ENCODE measurements around the gene CNOT10.
"Not testable (repeated sequence)": the region's sequence is repeated elsewhere in the genome, so short reads cannot be mapped to it uniquely, and the experiment has no call there.

The CNOT10 gene

DNA sequence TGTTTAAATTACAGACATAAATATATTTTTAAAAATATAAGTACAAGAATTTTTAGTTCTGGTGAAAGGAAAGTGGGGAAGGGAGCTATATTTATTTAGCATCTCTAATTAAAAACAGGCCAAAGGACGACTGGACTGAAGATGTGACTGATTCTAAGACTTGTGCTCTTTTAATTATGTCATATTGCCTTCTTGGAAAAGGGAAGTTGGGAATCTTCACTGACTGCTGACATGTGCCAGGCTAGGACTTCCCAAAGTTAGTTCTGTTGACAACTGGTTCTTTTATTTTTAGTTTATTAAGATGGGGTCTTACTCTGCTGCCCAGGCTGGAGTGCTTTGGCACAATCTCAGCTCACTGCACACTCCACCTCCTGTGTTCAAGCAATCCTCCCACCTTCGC, 13.5 kb downstream of the CNOT10 start:
- no peak for DNase-seq

DNA sequence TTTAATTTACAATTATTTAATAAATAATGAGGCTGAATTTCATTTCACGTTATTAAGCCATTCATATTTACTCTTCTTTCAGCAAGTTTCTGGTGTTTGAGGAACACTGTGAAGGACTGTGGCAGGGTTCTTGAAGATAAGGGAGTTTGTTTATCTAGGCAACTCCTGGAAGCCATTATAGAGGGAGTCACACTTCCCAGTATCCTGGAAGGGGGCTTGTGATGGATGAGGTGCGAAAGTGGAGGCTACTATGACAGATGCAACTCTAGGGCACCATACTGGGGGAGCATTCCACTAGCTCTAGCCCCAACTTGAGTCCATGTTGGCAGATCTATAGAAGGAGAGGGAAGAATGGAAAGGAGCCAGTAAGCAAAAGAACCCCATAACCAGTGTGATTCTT, 14.4 kb downstream of the CNOT10 start:
- DNase-seq = no peak

DNA sequence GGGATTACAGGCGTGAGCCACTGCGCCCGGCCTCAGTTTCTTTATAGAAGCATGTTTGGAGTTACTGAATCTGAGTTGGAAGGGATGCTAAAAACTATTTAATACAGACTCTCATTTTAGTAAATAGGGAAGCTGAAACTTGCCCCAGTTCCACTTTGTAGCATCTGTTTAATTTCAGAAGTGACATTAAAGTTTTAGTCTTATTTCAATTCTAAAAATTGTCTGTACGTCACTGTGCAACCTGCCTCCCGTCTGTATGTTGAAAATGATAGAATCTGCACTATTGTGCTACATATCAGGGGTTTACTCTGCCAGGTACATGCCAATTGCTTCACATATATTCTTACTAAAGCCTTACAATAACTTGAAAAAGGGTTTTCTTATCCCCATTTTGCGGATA, 15.3 kb downstream of the CNOT10 start:
- DNase-seq = no peak

DNA sequence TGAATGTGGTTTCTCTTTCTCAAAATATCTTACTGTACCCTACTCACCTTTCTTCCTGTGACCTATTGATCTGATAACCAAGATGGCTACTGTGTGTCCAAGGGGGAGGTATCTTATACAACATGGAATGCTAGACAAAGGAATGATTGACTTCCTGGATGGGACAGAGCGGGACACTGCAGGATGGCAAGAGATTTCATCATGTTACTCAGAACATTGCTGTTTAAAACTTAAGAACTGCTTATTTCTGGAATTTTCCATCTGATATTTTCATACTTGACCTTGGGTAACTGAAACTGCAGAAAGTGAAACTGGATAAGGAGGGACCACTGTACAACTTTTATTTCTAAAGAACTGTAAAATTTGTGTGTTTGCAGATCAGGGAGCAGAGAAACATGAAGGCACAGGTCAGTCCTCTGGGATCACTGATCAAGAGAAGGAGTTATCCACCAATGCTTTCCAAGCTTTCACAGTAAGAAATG, 18.5 kb downstream of the CNOT10 start:
- DNase-seq = no peak

DNA sequence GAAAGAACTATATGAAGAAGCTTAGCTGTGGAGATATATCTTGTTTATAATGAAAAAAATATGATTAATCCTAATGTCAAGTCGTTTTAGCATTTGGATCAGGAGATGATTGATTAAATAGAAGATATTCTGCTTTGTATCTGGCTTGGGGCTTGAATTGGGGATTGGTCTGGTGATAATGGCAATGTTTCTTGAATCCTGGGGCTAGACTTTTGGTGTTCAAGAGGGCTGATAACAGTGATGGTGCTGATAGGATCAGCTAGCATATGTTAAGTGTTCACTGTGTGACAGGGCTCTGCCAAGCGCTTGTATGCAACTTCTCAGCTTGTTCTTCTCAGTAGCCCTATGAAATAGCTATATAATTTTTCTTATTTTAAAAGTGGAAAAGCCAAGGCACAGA, 20.2 kb downstream of the CNOT10 start:
- no peak for DNase-seq

DNA sequence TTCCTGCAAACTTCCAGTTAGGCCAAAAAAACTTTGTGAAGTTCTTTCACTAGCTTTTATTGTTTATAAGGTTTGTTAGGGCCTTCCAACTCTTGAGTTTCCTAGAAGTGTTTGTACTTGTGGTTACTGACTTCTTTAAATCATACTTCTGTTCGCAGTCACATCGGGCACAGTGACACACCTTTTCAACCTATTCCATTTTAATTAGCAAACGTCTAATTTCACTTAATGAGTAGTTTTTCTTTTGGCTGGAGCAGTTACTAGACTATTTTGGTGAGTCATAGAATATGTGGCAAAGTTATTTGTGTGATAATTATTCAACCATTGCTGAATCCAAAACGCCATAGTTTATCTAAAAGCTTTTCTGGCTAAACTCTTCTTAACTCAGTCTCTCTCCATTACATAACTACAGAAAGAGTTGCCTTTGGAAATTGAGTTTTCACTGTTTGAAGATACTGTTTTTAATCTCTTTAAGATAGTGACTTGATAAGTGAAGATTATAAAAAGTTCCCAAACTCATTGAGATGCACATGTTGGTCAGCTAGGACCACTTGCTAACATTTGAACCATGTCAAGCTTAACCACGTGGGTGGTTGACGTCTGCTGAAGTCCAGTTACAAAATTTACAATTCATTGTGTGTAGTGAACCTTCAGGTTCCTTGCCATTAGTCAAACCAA, 21.5 kb downstream of the CNOT10 start:
- DNase-seq = no peak

DNA sequence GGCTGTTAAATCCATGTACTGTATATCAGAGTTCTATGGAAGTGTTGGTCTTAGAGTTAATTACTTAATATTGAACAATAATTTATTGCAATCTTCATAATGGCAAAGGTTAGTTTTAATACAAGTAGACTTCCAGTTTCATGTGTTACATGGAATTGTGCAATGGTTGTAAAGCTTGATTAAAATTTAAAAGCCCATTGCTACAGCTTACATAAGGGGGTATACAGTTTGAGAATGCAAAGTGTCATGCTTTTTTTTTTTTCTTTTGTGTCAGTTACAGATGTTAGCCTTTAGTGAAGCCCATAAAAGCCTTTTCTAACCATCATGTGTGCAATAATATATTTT, 22.0 kb downstream of the CNOT10 start:
- no peak for DNase-seq

DNA sequence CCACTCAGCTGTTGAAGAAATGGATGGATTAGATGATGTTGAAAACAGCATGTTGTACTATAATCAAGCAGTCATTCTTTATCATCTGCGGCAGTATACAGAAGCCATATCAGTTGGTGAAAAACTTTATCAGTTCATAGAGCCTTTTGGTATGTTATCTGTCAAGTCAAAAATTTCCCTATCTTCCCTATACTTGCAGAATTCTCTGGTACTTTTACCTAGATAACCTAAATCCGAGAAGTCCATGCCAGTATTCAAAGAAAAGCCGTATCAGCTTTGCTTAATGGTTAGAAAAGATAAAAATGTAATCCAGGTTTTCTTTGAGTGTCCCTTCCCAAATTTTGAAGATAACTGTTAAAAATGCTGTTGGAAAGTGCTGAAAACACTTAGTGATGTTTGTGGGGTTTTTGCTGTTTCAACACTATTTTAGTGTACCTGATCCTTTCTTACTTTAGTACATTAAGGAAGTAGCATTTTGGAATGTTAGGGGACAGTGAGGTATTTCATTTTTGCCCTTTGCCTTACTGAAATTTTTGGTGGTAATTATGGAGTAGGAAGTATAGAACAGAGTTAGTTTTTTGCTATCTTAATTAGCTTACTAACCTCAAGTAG, 23.8 kb downstream of the CNOT10 start:
- no peak for DNase-seq

DNA sequence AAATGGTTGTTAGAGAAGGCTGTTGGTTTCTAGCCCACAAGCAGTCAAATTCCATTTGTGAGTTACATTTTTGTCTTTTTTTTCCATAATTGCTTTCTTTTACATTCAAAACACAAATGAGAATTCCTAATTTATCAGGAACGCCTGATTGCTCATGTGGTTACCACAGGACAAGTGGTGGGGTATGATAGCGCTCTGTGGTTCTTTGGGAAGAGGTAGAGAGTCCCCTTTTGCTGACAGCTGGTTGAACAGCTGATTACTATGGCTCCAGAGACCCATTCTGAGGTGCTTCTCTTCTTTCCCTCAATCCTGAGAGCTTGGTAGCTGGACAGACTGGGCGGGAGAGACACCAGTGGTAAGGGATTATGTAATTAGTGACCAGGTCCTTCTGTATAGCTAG, 24.4 kb downstream of the CNOT10 start:
- DNase-seq = no peak

DNA sequence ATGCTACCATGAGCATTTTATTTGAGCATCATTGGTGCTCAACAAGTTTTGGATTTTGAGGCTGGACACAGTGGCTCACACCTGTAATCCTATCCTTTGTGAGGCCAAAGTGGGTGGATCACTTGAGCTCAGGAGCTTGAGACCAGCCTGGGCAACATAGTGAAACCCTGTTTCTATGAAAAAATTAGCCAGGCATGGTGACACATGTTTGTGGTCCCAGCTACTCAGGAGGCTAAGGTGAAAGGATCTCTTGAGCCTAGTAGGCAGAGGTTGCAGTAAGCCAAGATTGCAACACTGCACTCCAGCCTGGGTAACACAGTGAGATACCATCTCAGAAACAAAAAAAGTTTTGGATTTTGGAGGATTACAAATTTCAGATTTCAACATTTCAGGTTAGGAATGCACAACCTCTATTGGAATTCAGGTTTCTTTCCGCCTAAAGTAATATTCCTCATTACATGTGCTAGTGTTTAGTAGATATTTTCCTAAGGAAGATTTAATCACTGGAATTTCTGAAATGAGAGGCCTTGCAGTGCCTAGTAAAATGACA, 27.6 kb downstream of the CNOT10 start:
- DNase-seq = no peak

DNA sequence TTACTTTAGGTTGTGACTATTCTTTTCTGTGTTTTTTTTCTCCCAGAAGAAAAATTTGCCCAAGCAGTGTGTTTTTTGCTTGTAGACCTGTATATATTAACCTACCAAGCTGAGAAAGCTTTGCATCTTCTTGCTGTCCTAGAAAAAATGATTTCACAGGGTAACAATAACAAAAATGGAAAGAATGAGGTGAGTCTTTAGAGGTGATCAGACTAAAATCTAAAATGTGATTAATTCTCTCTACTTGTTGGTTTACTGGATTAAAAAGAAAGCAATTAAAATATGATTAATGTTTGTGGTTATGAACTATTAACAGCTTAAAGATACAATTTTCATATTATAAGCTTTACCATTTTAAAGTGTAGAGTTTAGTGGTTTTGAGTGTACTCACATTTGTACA, 28.2 kb downstream of the CNOT10 start:
- no peak for DNase-seq

DNA sequence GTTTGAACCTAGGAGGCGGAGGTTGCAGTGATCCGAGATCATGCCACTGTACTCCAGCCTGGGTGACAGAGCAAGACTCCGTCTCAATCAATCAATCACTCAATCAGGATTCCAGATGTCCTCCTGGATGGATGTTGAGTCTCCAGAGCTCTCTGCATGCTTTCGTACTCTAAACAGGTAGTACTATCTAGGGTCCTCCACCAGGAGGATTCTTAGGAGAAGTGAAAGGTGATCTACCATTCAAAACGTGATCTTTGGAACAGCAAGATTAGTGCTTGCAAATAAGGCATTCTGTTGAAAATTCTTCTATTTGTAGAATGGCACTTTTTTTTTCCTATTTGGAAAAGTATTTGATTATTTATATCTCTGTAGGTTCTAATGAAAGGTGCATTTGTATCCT, 34.3 kb downstream of the CNOT10 start:
- no peak for DNase-seq

DNA sequence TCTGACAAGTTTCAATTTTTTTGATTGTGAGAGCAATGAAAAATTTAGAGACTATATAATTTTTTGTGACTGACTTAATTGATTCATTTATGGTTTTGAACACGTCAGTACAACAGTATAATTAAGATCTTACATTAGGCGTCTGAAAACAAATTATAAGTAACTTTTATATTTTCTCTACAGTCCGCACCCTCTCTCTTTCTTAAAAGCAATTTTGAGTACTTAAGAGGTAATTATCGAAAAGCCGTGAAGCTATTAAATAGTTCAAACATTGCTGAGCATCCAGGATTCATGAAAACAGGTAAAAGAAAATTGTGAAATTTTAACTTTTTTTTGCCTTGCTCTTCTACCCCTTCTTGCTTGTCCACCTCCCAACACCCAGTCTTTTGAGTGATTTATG, 34.9 kb downstream of the CNOT10 start:
- no peak for DNase-seq

DNA sequence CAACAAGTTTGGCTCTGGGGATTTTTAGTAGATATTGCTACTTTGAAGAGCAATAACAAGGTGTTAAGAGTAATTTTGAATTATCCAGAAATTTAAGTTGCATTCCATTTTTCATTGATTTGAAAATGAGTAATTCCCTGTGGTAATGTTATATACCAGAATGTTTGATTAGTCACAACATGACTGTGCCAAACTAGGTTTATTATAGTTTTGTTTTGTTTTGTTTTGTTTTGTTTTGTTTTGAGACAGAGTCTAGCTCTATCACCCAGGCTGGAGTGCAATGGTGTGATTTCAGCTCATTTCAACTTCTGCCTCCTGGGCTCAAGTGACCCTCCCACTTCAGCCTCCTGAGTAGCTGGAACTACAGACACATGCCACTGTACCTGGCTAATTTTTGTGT, 40.7 kb downstream of the CNOT10 start:
- no peak for DNase-seq

DNA sequence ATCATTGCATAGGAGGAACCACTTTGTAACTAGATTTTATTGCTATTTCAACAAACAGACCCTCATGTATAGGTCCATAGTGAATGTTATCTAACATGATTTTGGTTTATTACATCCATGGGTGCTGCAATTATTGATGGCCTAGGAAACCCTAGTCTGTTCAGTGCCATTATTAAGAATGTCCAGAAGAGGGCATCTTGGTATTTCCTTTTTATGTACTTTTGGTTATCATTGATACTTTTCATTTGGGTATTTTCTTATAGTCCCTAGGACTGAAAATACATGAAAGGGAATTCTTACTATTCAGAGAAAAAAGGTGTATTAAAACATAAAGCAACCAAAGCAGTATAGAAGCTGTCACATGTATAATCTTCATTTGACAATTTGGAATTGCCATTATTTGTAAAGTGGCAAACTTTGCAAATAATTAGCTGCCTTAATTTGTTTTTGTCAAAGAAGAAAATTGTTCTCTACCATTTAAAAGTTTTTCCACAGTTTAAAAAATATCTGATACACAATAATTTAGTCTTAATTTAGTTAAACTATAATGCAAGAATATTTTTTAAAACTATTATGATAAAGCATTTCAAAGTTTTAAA, 48.7 kb downstream of the CNOT10 start:
- DNase-seq = no peak

DNA sequence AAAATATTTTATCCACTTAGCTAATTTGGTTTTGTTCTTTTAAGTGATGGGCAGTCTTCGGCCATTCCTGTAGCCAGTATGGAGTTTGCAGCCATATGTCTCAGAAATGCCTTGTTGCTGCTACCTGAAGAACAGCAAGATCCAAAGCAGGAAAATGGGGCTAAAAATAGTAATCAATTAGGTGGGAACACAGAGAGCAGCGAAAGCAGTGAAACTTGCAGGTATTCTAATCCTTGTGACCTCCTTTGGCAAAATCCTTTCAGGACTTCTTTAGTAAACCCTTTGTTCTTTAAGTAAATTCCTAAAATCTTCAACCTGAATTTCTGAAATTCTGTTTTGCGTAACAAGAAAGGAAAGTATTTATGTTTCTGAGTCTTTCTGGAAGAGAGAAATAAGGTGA, 49.8 kb downstream of the CNOT10 start:
- DNase-seq = no peak

DNA sequence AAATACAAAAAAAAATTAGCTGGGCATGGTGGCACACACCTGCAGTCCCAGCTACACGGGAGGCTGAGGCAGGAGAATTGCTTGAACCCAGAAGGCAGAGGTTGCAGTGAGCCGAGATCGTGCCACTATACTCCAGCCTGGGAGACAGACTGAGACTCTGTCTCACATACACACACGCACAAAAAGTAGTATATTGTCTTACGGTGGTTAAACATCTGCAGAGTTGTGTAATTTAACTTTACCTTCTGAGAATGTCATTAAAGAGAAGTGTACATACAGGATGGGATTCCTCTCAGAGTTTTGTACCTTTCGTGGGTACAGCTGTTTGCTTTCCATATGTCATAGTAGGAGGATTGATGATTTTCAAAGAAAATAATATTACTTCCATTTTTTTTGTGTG, 58.5 kb downstream of the CNOT10 start:
- not testable (repeated sequence) for DNase-seq

DNA sequence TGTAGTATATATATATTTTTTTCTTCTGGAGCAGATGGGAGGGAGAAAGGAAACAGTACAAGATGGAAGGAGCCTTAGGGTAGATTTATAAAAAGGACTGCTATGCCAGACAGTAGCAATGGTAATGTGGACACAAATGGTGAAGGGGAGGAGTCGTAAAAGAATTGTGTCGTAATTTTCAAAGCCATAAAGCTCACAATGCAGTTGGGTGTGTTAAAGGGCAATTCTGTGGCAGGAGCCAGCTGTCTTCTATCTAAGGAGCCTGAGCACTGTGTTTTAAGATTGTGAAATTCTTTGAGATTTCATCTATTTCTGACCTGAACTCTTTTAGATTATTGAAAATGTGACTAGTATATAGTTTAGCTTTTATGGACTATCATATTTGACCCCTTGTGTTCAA, 58.9 kb downstream of the CNOT10 start:
- no peak for DNase-seq

DNA sequence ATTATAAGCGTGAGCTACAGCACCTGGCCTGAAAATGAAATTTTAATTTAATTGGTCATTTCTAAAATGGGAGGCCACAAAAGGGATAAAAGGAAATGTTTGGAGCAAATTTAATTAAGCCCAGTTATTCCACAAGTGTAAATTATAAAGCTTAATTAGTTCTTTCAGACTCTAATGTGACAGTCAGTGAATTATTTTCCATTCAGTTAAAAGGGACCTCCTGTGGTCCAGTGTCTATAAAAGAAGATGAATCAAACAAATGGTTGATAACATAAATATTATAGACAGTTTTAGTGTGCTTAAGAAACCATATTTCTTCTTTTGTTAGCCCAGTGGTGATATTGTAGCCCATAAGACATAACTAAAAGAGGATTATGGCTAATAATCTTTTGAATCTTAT, 66.4 kb downstream of the CNOT10 start:
- DNase-seq = no peak

DNA sequence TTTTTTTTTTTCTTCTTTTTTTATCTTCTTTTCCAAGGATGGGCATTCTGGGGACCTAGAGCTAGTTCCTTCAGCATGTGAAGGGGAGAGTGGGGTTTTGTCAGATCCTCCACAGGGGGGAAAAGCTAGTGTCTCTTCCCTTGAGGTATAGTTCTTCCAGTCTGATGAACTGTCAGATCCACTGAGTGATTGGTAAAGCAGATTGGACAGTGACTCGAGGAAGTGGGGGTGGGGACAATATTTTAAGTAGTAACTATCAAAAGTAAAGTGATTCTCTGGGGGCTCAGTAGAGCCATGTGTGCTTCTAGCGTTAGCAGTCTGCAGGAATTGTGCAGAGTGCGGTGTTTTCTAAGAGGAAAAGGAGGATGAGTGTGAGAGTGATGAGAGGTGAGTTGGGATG, 70.8 kb downstream of the CNOT10 start:
- DNase-seq = no peak

DNA sequence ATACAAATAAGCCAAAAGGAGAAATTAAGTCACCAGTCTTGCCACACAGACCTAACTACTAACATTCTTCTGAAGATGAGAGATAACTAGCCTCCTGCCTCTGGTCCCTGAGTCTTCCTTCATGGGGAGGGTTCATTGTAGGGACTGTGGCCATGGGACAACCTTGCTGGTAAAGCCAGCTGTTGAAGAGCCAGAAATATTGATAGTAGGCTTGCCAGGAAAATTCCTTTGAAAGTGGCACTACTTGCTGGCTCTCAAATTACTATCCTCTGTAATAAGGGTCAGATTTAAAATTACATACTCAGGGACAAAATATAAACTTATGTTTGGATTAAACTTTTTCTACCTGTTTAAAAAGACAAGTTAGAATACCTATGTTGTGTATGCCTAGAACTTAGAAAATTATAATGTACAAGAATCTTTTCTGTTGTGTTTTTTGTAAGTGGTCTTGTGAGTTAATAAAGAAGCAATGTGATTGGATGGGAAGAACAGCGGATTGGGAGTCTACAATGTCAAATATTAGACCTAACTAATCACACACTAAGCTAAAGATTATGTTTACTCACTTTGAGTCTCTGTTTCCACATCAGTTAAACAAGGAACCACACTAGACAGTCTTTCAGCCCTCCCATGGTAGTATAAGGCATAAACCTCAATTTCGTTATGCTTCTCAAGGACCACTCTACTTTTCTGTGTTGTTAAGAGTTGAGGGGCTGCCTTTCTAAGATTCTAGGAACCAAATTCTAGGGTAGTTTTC, 72.8 kb downstream of the CNOT10 start:
- DNase-seq = no peak

DNA sequence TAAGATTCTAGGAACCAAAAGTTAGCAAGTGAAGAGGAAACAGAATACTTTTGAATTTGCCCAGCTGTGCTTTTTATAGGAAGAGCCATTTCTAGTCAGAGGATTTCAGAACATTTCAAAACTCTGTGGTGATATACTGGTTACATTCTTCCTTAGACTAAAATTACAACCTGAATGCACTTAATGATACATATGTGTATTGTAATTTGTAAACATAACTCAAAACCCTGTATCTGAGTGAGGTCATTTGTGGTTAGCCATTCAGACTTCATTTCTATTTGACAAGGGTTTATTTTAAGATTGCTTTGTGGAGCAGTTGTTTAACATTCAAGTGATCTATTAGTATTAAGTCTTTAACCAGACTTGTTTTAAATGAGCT, 73.4 kb downstream of the CNOT10 start:
- DNase-seq = no peak

DNA sequence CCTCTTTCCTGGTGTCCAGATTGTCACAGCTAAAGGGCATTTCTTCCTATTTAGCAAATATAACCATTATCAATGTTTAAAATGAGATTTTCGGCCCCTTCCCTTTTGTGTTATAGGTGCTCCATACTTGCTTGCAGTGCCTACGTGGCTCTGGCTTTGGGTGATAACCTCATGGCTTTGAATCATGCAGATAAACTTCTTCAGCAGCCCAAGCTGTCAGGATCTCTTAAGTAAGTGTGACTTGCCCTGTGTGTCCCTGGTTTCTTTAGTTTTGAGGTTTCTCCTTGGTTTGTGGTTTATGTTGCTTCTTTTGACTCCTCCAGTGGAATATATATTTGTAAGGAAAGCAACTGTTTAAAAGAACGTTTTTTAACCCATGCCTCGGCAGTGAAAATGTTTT, 74.4 kb downstream of the CNOT10 start:
- no peak for DNase-seq

DNA sequence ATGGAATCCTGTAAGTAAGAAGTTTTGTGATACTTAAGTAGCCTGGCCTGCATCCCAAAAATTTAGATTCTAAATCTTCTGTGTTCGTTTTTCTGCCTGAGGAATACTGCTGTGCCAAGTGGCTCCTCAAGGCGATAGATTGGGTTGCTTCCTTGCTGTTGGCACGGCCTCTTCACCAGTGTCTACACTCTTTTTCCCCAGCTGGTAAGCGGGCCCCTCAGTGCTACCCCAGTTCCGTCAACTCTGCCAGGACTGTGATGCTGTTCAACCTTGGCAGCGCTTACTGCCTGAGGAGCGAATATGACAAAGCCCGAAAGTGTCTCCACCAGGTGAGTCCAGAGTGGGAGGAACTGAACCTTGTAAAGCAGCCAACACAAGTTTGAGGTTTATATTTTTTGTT, 79.5 kb downstream of the CNOT10 start:
- DNase-seq = no peak

All from CD4-positive, alpha-beta T cell treated with Interleukin-15 for 1 hour (primary cell).